Stimulated activated CD8-positive, alpha-beta memory T cell treated with anti-CD3 and anti-CD28 coated beads, Interleukin-15, amount 100 ng/mL, for 24 hours (primary cell): ENCODE measurements around the gene WAC.

Experiments used
- DNase-seq: peaks from one replicate; pipeline ENCODE4 v3.0.0-alpha.2; 2020; ENCODE audit warnings: low read depth

Gene WAC

DNA sequence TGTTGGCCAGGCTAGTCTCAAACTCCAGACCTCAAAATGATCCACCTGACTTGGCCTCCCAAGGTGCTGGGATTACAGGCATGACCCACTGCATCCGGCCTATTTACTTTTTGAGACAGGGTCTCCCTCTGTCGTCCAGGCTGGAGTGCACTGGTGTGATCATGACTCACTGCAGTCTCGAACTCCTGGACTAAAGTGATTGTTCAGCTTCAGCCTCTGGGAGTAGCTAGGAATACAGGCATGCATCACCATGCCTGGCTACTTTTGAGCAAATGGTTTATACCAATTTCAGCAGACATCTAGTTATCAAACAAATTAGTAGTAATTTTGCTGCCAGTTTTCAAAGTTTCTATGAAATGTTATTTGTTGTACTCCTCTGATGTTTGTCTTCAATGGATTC lies 2.2 kb upstream of the WAC start:
- DNase-seq = no peak

DNA sequence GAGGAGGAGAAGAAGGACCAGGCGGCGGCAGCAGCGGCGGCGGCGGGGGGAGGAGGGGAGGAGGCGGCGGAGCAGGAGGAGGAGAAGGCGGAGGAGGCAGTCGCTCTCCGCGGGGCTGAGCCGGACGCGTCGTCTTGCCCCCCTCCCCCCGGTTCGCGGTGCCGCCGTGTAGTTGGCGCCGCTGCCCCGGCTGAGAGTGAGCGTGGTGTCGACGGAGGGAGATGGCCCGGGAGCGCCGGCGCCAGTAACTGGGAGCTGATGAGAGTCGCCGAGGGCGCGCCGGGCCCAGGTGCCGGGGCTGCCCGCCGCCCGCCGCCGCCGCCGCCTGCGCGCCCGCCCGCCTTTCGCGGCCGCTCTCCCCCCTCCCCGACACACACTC lies 257 bp downstream of the WAC start:
- no peak for DNase-seq

DNA sequence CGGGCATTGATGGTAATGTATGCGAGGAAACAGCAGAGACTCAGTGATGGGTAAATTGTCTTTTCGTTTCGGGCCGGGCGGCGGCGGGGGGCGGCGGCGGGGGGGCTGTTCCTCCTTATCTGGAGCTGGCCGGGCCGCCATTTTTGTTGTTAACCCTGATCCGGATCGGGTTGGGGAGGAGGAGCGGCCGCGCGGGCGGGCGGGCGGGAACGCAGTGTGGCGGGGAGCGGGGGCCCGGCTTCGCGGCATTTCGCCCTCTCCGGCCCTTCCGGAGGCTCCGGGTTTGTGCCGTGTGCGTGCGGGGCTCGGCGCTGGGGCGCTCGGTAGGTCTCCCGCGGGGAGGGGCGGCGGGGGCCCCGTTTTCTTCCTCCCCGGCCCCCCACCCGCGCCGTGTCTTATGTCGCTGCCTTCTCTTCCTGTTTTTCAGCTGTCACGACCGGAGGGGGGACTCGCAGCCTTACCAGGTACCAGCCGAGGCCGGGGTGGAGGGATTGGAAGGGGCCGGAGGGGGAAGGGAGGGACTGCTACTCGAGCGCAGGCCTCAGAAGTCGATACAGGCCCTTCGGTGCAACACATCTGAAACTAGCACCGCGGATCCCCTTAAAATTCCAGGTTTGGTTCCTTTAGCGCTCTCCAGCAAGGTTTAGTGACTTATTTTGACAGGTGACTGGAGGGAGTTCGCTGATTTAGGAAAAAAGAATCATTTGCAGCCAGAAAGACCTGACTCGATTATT lies 820 bp downstream of the WAC start:
- peak; percentile 41 for DNase-seq

DNA sequence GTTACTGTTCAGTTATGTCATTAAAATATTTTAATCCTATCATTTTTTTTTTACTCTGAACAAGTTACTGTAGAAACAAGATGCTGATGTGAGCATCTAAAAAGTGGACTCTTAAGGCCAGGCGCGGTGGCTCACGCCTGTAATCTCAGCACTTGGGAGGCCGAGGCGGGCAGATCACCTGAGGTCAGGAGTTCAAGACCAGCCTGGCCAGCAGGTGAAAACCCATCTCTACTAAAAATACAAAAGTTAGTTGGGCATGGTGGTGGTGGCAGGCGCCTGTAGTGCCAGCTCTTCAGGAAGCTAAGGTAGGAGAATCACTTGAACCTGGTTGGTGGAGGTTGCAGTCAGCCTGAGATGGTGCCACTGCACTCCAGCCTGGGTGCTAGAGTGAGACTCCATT lies 2.9 kb downstream of the WAC start:
- no peak for DNase-seq

DNA sequence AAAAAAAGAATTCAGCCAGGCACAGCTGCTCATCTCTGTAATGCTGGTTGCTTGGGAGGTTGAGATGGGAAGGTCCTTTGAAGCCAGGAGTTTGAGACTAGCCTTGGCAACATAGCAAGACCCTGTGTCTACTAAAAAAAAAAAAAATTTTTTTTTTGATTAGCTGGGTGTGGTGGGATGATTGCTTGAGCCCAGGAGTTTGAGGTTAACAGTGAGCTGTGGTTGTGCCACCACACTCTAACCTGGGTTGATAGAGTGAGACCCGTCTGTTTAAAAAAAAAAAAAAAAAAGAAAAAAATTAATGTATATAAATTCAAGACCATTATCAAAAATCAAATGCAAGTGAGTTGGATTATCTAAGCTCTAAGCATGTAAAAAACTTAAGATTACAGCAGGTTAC lies 5.7 kb downstream of the WAC start:
- no peak for DNase-seq

DNA sequence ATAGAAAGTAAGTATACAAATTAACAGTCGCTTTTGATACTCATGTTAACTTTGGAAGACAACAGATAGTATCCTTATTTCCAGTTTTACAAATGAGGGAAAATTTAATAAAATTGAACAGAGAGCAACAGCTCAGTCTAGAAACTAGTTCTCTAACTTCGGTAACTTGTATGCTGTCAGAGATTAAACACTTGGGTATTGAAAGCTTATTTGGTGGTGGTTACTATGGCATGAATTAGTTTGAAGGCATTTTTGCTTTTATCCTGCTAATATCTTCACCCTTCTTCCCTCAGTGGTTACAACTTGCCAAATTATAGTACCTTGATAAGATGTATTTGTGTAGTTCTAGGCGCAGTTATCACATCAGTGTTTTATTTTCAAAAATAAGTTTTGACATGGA lies 7.2 kb downstream of the WAC start:
- no peak for DNase-seq

DNA sequence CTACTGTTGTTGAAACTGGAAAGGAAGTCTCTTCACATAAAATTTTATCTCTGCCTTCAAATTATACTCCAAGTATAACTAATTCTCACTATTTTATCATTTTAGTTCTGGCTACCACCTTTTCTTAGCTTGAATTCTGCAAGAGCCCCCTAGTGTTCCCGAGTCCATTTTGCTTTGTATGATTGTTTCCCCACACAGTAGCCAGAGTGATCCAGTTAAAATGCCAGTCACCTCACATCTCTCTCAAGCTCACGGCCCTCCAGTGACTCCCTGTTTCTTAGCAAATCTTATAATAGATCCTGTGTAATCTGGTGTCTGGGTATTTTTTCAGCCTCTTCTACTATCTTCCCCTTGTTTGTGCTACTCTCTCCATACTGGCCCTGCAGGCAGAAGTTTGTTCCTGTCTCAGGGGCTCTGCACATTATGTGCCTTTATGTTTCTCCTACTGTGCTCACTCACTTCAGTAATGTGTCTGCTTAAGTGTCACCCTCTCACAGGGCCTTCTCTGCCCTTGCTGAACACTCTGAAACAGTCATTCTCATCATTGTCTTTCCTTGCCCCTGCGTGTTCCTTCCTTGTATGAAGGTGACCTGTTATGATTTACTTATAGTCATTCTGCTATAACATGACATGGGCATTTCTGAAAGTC lies 8.9 kb downstream of the WAC start:
- DNase-seq = no peak

DNA sequence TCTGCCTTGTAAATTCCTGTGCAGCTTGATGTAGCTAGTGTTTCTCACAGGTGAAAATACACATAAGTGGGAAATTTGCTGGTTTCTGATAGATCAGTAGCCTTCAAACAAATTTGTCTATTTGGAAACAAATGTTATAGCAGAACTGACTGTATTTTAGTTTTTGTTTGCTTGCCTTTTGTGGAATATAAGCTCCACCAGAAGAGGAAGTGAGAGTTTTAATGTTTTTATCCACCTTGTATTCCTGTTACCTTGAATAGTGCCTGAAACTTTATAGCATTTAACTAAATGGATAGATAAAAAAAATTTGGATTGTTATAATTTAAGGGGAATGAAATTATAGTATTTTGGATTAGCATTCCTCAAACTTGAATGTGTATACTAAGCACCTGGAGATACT lies 9.8 kb downstream of the WAC start:
- DNase-seq = no peak

DNA sequence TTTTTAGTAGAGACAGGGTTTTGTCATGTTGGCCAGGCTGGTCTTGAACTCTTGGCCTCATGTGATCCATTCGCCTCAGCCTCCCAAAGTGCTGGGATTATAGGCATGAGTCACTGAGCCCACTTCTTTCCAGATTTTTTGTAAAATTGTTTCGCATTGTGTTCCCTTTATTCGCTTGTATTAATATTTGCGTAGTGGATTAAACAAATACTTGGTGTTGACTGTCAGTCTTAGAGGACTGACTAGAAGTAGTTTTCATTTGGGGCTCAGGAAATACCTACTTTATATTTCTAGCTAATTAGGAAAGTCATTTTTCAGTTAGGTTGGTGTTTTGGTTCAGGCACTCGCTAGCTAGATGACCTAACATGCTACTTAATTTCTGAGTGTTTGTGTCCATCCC lies 11.1 kb downstream of the WAC start:
- no peak for DNase-seq

DNA sequence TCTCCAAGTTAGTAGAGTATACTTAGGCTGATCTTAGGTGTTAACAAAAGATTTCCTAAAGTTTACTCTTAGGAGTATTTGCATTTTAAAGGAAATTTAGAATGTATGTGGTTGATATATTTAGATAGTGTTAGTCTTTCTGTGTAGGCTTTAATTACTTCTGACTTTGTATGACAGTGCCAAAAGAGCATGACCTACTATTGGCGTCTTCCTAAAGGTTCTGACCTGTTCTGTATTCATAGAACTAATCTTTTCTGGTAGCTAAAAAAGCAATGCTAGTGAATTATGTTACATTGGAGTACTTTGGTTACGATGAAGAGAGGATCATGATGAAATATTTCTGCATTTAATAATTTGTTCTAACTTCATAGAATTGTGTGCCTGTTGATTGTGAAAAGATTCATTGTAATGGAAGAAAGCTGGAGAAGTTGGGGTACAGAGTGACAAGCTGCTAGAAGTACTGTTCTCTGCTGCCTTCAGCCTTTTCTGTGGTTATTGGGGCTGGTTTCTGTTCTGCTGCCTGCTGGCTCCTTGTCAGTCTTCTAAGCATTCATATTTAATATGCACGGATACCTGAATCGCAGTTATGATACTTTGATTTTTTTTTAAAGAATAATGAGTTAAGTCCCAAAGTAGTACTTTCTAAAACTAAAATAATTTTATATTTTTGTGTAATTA lies 13.2 kb downstream of the WAC start:
- DNase-seq = no peak

DNA sequence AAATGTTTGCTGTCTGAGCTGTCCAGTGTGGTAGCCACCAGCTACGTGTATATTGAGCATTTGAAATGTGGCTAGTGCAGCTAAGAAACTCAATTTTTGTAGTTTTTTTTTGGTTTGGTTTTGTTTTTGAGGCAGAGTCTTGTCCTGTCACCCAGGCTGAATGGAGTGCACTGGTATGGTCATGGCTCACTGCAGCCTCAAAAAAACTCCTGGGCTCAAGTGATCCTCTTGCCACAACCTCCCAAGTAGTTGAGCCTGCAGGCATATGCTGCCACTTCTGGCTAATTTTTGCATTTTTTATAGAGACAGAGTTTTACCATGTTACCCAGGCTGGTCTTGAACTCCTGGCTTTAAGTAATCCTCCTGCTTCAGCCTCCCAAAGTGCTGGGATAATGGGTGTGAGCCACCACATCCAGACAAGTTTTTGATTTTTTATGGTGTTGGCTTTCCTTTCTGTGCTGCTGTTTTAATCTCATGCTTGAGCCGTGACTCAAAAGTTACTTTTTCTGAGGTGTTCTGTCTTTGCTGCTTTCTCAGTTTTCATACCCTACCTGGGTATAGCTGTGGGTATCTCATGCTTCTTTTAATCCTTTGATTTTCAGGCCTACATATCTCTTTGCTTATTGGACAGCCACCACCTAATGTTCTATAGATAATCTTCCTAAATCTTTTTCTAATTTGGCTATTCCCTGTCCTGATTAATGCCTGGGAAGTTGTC lies 16.0 kb downstream of the WAC start:
- no peak for DNase-seq

DNA sequence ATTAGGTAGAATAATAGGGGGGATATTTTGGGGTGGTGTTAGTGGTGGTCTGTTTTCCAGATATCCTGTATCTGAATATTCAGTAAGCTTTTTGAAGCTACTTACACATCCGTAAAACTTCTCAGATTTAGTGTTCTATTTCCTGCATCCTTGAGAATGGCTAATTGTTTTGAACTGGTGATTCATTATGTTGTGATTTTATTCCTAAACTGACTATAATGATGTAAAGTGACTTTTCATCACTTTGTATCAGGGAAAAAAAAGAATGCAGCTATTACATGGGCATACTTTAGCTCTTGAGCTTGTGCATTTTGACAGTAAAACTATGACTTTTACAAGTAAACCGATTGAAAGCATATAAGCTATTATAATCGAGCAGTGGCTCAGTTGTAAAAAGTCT lies 18.2 kb downstream of the WAC start:
- DNase-seq = no peak

DNA sequence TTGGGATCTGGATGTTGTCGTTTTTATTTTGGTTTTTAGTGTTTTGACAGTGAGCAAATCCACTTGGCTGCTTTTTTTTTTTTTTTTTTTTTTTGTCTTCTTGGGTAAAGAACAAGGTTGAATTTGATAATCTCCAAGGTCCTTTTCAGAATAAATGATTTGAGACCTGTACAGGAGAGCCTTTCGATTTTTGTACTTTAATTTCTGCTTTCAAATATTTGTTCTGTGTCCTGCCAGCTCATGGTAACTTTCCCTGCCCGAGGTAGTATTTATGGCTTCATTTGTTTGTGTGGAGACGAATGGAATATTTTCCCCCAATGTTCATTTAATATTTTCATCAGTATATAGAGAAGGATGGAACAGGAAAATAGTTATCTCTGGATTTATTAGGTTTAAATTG lies 19.9 kb downstream of the WAC start:
- DNase-seq = no peak

DNA sequence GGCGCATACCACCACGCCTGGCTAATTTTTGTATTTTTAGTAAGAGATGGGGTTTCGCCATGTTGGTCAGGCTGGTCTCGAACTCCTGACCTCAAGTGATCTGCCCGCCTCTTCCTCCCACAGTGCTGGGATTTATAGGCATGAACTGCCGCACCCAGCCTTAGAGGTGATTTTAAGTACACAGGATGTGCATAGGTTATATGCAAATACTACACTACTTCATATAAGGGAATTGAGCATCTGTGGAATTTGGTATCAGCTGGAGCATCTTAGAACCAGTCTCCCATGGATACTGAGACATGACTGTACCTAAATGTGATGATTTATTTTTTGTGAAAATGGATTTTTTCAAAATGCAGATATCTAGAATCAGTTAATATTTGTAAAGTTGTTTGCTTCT lies 21.1 kb downstream of the WAC start:
- no peak for DNase-seq

DNA sequence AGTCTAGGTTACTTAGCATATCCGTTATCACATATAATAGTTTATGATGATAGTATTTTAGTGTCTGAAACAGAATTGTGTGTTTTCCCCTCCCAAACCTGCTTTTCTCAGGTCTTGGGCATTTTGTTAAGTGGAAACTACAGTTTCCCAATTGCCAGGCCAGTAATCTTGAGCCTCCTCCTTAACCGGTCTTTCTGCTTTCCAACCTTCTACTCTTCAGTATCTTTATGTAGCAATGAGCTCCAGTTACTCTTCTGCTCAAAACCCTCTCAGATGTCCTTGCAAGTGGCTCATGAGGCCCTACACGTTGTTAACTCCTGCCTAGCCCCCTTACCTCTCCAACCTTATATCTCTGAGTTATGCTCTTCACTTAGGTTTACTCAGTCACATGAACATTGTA lies 22.0 kb downstream of the WAC start:
- no peak for DNase-seq

DNA sequence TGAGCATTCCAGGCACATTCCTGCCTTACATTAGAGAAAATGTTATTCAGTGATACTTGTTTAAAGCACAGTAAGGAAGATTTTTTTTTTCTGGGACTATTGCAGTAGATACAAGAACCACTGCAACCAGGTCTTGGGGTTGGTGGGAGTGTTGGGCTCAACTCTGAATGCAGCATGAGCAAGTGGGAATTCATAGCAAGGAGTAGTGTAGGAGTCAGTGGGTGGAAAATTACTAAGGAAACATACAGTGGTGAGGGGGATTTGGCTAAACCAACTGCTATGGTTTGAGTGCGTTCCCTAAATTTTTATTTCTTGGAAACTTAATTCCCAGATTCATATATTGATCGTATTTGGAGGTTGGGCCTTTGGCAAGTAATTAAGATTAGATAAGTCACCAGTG lies 22.4 kb downstream of the WAC start:
- no peak for DNase-seq

DNA sequence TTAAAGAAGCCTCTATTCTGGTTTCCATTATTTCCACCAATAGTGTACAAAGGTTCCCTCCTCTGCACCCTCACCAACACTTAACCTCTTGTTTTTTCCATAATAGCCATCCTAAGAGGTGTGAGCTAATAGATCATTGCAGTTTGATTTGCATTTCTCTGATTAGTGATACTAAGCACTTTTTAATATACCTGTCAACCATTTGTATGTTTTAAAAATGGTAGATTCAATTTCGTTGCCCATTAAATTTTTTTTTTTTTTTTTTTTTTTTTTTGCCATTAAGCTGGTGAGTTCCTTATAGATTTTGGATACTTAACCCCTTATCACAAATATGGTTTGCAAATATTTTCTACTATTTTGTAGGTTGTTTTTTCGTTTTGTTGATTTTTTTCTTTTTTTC lies 23.2 kb downstream of the WAC start:
- no peak for DNase-seq

DNA sequence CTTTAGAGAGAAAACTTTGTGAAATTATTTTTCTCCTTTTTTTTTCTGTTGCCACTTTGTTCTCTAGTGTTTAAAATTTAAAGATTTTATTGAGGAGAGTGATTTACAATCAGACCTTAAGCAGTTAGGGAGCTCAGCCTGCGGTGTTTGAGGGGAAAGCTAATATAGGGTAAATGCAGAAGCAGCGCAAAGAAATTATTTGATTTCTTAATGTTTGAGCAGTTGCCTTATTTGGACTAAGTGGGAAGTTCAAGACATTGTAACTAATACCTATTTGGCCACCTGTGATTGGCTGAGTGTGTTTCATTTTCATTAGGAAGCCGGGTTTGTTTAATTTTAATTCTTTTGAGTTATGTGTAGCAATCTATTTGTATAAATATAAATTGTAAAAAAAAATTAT lies 25.3 kb downstream of the WAC start:
- no peak for DNase-seq

DNA sequence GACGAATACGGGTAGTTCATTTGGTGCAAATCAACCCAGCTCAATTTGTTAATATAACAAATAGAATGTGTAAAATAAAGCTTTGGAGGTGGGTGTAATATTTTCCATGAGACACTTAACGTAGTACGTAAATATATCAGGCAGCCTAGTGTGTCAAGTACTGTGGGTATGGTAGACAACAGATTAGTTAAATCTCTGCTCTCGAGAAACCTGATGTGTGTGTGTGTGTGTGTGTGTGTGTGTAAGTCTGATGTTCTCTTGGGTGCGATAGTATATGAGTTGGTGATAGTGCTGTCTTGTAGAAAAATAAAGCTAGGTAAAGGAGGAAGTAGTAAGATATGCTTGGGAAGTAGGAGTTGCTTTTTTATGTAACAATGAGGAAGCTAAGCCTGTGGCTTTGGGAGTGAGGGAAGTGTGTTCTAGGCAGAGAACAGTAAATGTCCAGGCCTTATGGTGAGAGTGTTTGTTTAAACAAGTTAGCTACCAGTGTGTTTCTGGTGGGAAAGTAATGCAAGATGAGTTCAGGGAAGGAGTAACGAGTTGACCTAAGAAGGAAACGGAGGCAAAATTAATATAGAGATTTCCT lies 26.1 kb downstream of the WAC start:
- DNase-seq = no peak

DNA sequence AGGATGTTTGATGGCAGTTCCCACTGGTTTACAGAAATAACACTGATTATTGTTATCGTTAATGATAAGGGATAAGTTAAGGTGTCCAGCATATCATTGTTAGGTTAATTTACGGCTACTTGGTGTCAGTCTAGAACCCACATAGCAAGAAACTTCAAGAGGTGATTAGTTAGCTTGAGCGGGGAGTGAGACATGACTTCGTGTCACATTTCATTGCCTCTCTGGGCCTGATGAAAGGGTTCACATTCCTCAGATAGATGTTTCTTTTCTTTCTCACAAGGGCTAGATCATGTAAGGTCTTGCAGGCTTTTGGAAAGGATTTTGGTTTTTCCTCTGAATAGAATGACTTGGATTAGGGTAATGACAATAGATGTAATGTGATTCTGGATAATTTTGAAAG lies 26.7 kb downstream of the WAC start:
- no peak for DNase-seq

DNA sequence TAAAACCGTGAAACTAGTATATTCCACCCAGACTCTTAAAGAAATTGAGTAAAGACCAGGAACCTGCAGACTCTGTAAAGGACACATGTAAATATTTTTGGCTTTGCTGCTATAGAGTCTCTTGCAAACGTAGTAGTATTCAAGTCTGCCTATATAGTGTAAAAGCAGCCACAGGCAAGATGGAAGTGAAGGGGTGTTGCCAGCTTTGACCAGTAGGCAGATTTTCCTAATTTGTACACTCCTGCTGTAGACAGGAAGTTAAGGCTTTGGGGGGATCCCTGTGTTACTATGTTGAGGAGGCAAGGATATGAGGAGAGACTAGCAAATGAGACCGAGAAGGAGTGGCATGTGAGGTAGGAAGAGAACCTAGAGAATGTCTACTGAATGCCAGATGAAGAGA lies 27.7 kb downstream of the WAC start:
- DNase-seq = no peak

DNA sequence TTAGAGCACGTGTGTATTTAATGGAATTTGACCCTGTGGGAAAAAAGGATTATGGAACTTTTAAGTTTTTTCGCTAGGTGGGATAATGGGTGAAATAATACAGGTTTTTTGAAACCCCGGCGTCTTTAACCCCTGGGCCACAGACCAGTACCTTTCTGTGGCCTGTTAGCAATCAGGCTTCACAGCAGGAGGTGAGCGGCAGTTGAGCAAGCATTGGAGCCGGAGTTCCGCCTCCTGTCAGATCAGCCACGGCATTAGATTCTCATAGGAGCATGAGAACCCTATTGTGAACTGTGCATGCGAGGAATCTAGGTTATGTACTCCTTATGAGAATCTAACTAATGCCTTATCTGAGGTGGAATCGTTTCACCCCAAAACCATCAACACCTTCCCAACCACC lies 28.6 kb downstream of the WAC start:
- no peak for DNase-seq

DNA sequence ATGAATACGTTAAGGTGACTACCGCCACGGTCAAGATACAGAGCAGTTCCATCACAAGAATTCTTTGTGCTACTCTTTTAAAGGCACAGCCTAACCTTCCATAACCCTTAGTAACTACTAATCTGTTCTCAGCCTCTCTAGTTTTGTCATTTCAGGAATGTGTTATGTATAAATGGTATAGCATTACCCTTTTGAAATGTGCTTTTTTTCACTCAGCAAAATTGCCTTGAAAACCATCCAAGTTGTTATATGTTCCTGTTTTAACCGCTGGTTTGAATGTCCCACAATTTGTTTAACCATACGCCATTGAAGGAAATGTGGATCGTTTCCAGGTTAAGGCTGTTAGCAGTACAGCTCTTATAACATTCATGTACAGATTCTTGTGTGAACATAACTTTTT lies 32.0 kb downstream of the WAC start:
- no peak for DNase-seq
